H9 (cell line): Measurements from ENCODE around the gene ARHGAP35. TPM values are rescaled to one million over a fixed set of nuclear protein-coding genes. Genes with fewer than 3 reads are reported as not detected.

Experiments
- DNase-seq: peaks from one replicate; pipeline ENCODE4 v3.0.0-alpha.2; 2017
- H2AFZ ChIP-seq: one replicate; pipeline ENCODE4 v1.6.1; 2013; ENCODE audit warnings: mild to moderate bottlenecking, low read length, control low read depth, moderate library complexity
- H2AK5ac ChIP-seq: 2 replicates; pipeline ENCODE4 v1.6.1; 2013; ENCODE audit warnings: low read length, control low read depth, mixed read lengths; ENCODE audit not compliant: insufficient read length
- H2BK120ac ChIP-seq: one replicate; pipeline ENCODE4 v1.6.1; 2013; ENCODE audit warnings: low read depth, mild to moderate bottlenecking, low read length, control low read depth, inconsistent platforms; ENCODE audit not compliant: poor library complexity, severe bottlenecking
- H2BK12ac ChIP-seq: 2 replicates; pipeline ENCODE4 v1.6.1; 2013; ENCODE audit warnings: low read length, control low read depth, mixed read lengths, low read depth; ENCODE audit not compliant: insufficient read length
- H2BK15ac ChIP-seq: 2 replicates; pipeline ENCODE4 v1.6.1; 2013; ENCODE audit warnings: low read depth, low read length, control low read depth
- H2BK20ac ChIP-seq: one replicate; pipeline ENCODE4 v1.6.1; 2013; ENCODE audit warnings: low read depth, mild to moderate bottlenecking, low read length, control low read depth, inconsistent platforms; ENCODE audit not compliant: poor library complexity, severe bottlenecking
- H2BK5ac ChIP-seq: 2 replicates; pipeline ENCODE4 v1.6.1; 2013; ENCODE audit warnings: low read length, control low read depth, mixed read lengths; ENCODE audit not compliant: insufficient read length
- H3K14ac ChIP-seq: 2 replicates; pipeline ENCODE4 v1.6.1; 2013; ENCODE audit warnings: low read length, control low read depth; ENCODE audit not compliant: insufficient read depth
- H3K18ac ChIP-seq: 2 replicates; pipeline ENCODE4 v1.6.1; 2013; ENCODE audit warnings: low read depth, mild to moderate bottlenecking, mixed read lengths, low read length, control low read depth; ENCODE audit not compliant: insufficient read length
- H3K23ac ChIP-seq: 2 replicates; pipeline ENCODE4 v1.6.1; 2013; ENCODE audit warnings: low read length, control low read depth, mixed read lengths, low read depth; ENCODE audit not compliant: insufficient read length
- H3K23me2 ChIP-seq: 2 replicates; pipeline ENCODE4 v1.6.1; 2013; ENCODE audit warnings: low read depth, mild to moderate bottlenecking, mixed read lengths, low read length, control low read depth; ENCODE audit not compliant: insufficient read length, poor library complexity, severe bottlenecking
- H3K27ac ChIP-seq: 2 replicates; pipeline ENCODE4 v1.5.1; 2013; ENCODE audit warnings: low read length, control low read depth, mixed read lengths, low read depth; ENCODE audit not compliant: insufficient read length
- H3K27me3 ChIP-seq: 2 replicates; pipeline ENCODE4 v1.6.1; 2013; ENCODE audit warnings: low read length, control low read depth, inconsistent platforms; ENCODE audit not compliant: insufficient read depth
- H3K4ac ChIP-seq: 2 replicates; pipeline ENCODE4 v1.6.1; 2013; ENCODE audit warnings: low read depth, mild to moderate bottlenecking, control low read depth, inconsistent platforms, low read length, moderate library complexity
- H3K4me1 ChIP-seq: 2 replicates; pipeline ENCODE4 v1.6.1; 2013; ENCODE audit warnings: low read length, control low read depth, inconsistent platforms; ENCODE audit not compliant: insufficient read depth
- H3K4me2 ChIP-seq: 2 replicates; pipeline ENCODE4 v1.6.1; 2013; ENCODE audit warnings: low read length, control low read depth, mixed read lengths; ENCODE audit not compliant: insufficient read length, insufficient read depth
- H3K56ac ChIP-seq: 2 replicates; pipeline ENCODE4 v1.6.1; 2013; ENCODE audit warnings: low read depth, mild to moderate bottlenecking, mixed read lengths, low read length, control low read depth; ENCODE audit not compliant: insufficient read length
- H3K79me1 ChIP-seq: 2 replicates; pipeline ENCODE4 v1.6.1; 2013; ENCODE audit warnings: low read depth, mild to moderate bottlenecking, moderate library complexity, low read length, control low read depth, inconsistent platforms; ENCODE audit not compliant: insufficient read depth, poor library complexity, severe bottlenecking
- H3K79me2 ChIP-seq: 2 replicates; pipeline ENCODE4 v1.6.1; 2013; ENCODE audit warnings: low read length, control low read depth, inconsistent platforms; ENCODE audit not compliant: insufficient read depth
- H3K9ac ChIP-seq: 2 replicates; pipeline ENCODE4 v1.6.1; 2013; ENCODE audit warnings: low read length, control low read depth, mixed read lengths; ENCODE audit not compliant: insufficient read length; ENCODE audit errors: extremely low read depth
- H3K9me3 ChIP-seq: one replicate; pipeline ENCODE4 v1.6.1; 2013; ENCODE audit warnings: low read depth, low read length, inconsistent platforms; ENCODE audit not compliant: control insufficient read depth
- H3T11ph ChIP-seq: one replicate; pipeline ENCODE4 v1.6.1; 2013; ENCODE audit warnings: mild to moderate bottlenecking, low read length, control low read depth, inconsistent platforms
- H4K20me1 ChIP-seq: one replicate; pipeline ENCODE4 v1.6.1; 2013; ENCODE audit not compliant: control insufficient read depth, insufficient read length, insufficient read depth
- H4K5ac ChIP-seq: 2 replicates; pipeline ENCODE4 v1.6.1; 2013; ENCODE audit warnings: low read depth, mild to moderate bottlenecking, mixed read lengths, low read length, control low read depth; ENCODE audit not compliant: insufficient read length
- H4K8ac ChIP-seq: replicated peaks from 2 replicates; pipeline ENCODE4 v1.6.1; 2013; ENCODE audit warnings: low read length, control low read depth, mixed read lengths, low read depth; ENCODE audit not compliant: insufficient read length
- H4K91ac ChIP-seq: 2 replicates; pipeline ENCODE4 v1.6.1; 2013; ENCODE audit warnings: low read depth, mild to moderate bottlenecking, moderate library complexity, mixed read lengths, low read length, control low read depth; ENCODE audit not compliant: insufficient read length
- H3K27ac Mint-ChIP-seq, 3 experiments: 2 replicates in 2 of 3; 3 replicates in 1 of 3; pipeline ENCODE4 v1.8.0; 2020 to 2021; ENCODE audit warnings: mixed read lengths in 3 of 3, mild to moderate bottlenecking in 1 of 3, moderate library complexity in 1 of 3
- H3K27me3 Mint-ChIP-seq: 2 replicates; pipeline ENCODE4 v1.8.0; 2021; ENCODE audit warnings: low read depth, mild to moderate bottlenecking, moderate library complexity, mixed read lengths
- H3K36me3 Mint-ChIP-seq, 3 experiments: 2 replicates in 2 of 3; 3 replicates in 1 of 3; pipeline ENCODE4 v1.8.0; 2020 to 2021; ENCODE audit warnings: low read depth in 3 of 3, mixed read lengths in 3 of 3; ENCODE audit not compliant: insufficient read depth in 1 of 3
- H3K4me1 Mint-ChIP-seq, 2 experiments: 2 replicates each; pipeline ENCODE4 v1.8.0; 2020; ENCODE audit warnings: mixed read lengths in 2 of 2
- H3K4me3 Mint-ChIP-seq, 2 experiments: 2 replicates in 1 of 2; 3 replicates in 1 of 2; pipeline ENCODE4 v1.8.0; 2020 to 2021; ENCODE audit warnings: mild to moderate bottlenecking in 2 of 2, mixed read lengths in 2 of 2, moderate library complexity in 1 of 2
- H3K9me3 Mint-ChIP-seq, 2 experiments: 2 replicates in 1 of 2; 3 replicates in 1 of 2; pipeline ENCODE4 v1.8.0; 2020; ENCODE audit warnings: mild to moderate bottlenecking in 2 of 2, mixed read lengths in 2 of 2, moderate library complexity in 1 of 2
- WGBS: extraction: QIAGEN DNeasy Blood & Tissue Kit; methylation state at CpG from one replicate; pipeline ENCODE4 v1.1.7; 2013; ENCODE audit warnings: missing lambda C conversion rate, low lambda C conversion rate, mixed read lengths; ENCODE audit not compliant: insufficient read length; ENCODE audit errors: extremely low coverage; 5-methylcytosine and 5-hydroxymethylcytosine counted together
- total RNA-seq: library from RNA; stranded (reverse); gene quantifications from 2 replicates; pipeline ENCODE4 v1.2.1, GENCODE V29; 2021
- TF ChIP-seq, protein P1 (sequence below): fragments of 200-600 bp; sonication (generic); conservative IDR thresholded peaks from 3 replicates; pipeline ENCODE4 v1.8.0; 2021; ENCODE audit warnings: antibody characterized with exemption, mild to moderate bottlenecking

ARHGAP35 gene
- total RNA-seq, 1 experiment from 2014 or later, result 49.8 TPM

DNA sequence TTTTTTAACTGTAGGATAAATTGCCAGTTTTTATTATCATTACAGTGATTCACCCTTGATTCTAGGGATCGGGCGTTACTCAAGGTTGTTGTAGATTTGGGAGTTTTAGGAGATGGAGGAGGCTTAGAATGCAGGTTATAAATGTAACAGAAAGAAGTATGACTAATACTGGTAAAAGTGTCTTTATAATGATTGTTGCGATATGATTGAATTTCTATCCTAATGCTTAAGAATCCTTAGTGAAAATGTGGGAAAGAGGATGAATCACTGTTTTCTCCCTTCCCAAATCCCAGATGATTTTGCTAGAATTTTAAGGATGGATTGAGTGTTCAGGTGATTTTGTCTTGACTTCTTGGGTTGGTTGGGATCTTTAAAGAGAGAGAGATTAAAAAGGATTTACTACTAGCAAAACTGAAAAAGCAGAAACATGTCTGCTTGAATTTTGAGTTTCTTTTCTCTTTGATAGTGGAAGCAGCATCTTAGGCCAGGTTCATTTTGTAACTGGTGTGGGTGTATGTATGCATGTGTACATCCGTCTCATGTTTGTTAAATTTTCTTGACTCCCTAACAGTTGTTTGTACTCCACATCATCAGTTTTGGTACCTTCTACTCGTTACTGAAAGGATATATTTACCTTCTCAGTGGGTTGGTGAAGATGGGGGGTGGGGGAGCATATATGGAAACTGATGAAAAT lies 25.9 kb downstream of the ARHGAP35 start:
- Histone ChIP-seq H2AFZ (no peak overlapping the region), H4K91ac (no peak overlapping the region), H2AK5ac (no peak overlapping the region), H3K23ac (no peak overlapping the region), H3K23me2 (no peaks in the 10 kb centered on the region), H3K56ac (no peak overlapping the region), H3K14ac (no peak overlapping the region), H3K9me3 (no peaks in the 10 kb centered on the region), H3K27me3 (peaks cover 2% of the 10 kb centered on the region; the same call in 1 of the 2 replicates), H2BK20ac (no peak overlapping the region), H3K79me1 (no peaks in the 10 kb centered on the region), H3K27ac (no peak overlapping the region), H3K18ac (no peak overlapping the region), H2BK5ac (no peak overlapping the region), H4K8ac (no peak overlapping the region), H3K4ac (no peak overlapping the region), H4K5ac (no peak overlapping the region), H2BK12ac (no peak overlapping the region), H2BK120ac (no peak overlapping the region), H3K9ac (no peak overlapping the region), H3K4me2 (no peak overlapping the region), H3K79me2 (peaks cover 5% of the 10 kb centered on the region; the same call in 1 of the 2 replicates), H4K20me1 (no peaks in the 10 kb centered on the region), H2BK15ac (no peak overlapping the region), H3T11ph (no peak overlapping the region), H3K4me1 (no peaks in the 10 kb centered on the region; the same call in 1 of the 2 replicates)
- Mint-ChIP-seq H3K4me3 (no peak overlapping the region), H3K36me3 (peaks cover 4 to 11% (median 6%) of the 10 kb centered on the region in 3 experiments; a peak in 5 of 7 replicates), H3K9me3 (no peaks in the 10 kb centered on the region), H3K4me1 (peaks cover 10% of the 10 kb centered on the region in 2 experiments), H3K27me3 (no peaks in the 10 kb centered on the region), H3K27ac (0 out of 7 replicates have a peak overlapping the region, but pooled peaks of 1 of the 3 experiments have one; percentile 12)
- WGBS, result no CpG with 5 or more reads among the region's 5 CpGs
- TF ChIP-seq, protein P1, sequence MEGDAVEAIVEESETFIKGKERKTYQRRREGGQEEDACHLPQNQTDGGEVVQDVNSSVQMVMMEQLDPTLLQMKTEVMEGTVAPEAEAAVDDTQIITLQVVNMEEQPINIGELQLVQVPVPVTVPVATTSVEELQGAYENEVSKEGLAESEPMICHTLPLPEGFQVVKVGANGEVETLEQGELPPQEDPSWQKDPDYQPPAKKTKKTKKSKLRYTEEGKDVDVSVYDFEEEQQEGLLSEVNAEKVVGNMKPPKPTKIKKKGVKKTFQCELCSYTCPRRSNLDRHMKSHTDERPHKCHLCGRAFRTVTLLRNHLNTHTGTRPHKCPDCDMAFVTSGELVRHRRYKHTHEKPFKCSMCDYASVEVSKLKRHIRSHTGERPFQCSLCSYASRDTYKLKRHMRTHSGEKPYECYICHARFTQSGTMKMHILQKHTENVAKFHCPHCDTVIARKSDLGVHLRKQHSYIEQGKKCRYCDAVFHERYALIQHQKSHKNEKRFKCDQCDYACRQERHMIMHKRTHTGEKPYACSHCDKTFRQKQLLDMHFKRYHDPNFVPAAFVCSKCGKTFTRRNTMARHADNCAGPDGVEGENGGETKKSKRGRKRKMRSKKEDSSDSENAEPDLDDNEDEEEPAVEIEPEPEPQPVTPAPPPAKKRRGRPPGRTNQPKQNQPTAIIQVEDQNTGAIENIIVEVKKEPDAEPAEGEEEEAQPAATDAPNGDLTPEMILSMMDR, result no peak
- no peak for DNase-seq
